ENCODE data around the gene KNCN.

Gene KNCN

DNA sequence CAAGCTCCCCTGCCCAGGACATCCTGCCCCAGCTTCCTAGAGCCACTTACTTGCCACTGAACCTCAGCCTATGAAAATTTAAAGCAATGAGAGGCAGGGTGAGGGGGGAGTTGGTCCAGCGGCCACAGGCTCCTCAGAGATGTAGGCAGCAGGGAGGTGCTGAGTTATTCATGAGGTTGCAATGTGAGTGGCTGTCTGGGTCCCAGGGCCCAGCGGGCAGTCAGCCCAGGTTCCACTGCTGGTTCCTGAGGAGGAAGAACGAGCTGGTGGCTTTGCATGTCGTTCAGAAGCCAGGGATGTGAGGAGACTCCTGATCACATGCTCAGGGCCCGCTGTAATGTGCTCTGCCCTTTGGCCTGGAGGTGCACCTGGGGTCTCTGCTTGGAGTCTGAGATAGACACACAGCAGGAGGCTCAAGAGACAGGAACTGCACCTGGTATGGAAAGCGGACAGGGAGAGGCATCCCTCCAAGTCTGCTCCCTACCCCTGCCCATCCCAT lies at the start of gene KNCN:
TSS of gene KNCN (minus strand) at position 51 of the 499 bp plus-strand sequence. CDS start 432 bp downstream, outside the sequence.
- DNase-seq (ENCODE audit: insufficient read length, low spot score) (no peak), FAIRE-seq (no peak)

DNA sequence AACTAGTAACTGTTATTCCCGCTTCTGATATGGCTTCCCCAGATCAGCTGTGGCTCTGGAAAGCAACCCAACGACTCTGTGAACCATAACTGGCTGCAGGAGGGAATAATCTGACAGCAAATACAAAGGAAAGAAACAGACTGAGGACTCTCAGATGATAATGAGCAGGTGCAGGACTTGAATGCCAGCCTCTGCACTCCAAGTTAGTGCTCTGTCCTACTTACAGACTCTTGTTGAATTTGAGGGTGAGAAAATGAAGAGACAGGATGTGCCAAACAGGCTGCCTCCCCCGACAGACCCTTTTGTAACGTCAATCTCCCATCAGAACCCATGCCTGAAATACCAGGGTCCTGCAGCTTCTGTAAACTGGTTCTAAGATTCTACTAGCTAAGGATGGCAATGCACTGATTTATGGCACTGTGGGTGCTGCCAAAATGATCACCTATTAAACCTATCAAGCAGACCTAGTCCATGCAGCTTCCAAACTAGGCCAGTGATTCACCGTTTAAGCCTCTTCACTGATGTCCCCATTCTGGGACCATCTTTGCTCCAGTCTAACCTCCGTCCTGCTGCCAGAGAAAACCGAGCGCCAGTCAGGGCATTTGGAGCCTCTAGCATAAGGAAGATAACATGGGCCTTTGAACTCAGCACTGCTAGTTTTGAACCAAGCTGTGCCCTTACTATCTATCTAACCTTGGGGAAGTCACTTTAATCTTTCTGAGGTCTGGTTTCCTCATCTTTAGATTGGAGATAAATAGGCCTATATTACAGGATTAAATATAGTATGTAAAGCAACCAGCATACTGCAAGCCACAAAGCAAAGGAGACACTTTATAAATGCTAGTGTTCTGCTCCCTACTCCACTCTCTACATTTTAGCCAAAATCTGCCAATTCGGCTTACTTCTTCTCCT lies 47.9 kb upstream of the KNCN start:
- no peak for FAIRE-seq
- DNase-seq (ENCODE audit: insufficient read length, low spot score), result no peak

DNA sequence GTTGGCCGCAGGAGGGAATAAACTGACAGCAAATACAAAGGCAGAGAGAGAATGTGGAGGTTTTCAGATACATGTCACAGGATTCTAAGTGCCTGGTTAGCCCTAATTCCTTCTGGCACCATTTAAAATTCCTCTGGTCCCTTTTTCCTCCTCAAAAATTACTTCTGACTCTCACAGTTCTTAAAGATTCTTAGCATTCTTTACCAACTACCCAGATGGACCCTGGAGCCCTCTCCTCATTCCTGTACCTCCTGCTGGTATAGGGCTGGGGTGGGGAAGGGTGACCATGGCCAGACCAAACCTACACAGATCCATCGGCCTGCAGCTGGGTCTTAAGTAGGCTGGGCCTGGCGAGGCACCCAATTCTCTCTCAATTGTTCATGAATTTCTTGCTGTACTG lies 45.4 kb upstream of the KNCN start:
- DNase-seq (ENCODE audit: insufficient read length, low spot score) (no peak), FAIRE-seq (no peak)

DNA sequence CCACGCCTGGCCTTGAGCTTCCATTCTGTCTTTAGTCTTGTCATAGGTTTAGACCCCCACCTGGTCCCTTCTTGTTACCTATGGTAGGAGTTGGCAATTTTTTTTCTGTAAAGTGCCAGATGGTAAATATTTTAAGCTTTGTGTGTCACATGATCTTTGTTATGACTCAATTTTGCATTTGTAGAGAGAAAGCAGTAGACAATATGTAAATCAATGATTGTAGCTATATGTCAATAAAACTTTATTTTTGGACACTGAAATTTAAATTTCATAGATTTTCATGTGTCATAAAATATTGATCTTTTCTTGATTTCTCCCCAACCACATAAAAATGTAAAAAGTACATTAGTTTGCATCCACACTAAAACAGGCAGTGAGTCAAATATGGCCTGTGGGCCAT lies 44.6 kb upstream of the KNCN start:
- FAIRE-seq (no peak), DNase-seq (ENCODE audit: insufficient read length, low spot score) (no peak)

DNA sequence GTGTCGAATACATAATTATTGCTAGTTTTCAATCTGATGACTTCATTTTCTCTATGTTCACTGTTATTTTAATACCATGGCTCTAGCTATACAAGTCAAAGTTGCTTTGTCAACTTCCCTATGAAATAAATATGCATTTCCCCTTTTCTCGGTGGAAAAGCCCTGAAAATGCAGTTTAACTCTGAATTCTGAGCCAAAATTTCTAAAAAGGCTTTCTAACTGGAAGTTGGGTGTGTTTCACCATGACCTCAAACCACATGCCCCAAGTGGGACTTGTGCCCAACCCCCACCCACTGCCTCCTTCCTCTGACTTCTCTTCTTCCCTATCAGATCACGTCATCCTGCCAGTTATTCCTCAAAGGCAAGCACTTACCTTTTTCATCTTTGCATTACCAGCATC lies 43.7 kb upstream of the KNCN start:
- FAIRE-seq (no peak), DNase-seq (ENCODE audit: insufficient read length, low spot score) (no peak)

DNA sequence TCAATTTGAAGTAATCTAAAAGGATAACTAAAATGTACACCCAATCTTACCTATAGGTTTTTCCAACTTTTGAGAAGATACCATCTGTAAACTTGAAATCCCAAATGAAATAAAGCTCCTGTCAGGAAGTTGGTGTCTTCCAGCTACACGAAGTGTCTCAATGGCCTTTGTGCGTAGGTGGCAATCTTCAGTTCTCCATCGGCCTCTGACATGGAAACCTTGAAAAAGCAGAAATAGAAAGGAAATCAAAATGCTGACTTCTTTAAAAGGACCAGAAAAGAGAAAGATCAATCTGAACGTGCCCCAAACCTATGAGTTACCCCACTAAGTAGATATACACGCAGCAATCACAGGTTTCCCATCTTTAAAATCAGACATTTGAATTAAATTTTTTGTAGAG lies 42.6 kb upstream of the KNCN start:
- DNase-seq (ENCODE audit: insufficient read length, low spot score) (no peak), FAIRE-seq (no peak)

DNA sequence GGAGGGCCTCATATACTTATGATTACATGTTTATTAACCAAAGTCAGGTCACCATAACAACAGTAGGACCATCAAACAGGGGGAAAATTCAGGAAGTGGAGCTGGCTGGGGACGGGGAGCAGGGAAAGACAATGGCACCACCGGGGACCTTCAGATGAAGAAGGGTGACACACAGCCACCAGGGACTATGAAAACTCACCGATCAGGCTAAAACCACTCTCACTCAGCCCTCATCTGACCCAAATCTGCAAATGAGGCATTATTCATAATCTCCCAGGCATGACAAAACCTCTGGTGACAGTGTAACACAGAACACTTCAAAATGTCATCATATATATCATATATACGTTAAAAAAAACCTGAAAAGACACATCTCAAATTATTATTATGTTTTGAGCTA lies 41.4 kb upstream of the KNCN start:
- DNase-seq (ENCODE audit: insufficient read length, low spot score), result no peak
- FAIRE-seq, result no peak

DNA sequence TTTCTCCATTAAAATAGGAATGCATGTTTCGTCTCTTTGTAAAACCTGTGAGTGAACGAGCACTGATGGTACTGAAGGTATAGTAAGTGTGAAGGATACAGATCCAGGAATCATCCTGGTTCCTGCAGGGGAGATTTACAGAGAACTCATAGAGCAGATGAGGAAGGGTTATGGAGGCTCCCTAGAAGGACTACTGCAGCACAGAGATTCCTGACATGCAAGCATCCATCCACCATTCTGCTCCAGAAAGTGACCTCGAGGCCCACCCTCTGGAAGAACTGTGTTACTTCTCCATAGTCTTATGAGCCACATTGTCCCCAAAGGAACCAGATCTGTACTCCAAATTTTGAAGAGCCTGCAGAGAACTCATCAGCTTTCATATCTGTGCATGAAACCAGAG lies 38.1 kb upstream of the KNCN start:
- FAIRE-seq (no peak), DNase-seq (ENCODE audit: insufficient read length, low spot score) (no peak)

DNA sequence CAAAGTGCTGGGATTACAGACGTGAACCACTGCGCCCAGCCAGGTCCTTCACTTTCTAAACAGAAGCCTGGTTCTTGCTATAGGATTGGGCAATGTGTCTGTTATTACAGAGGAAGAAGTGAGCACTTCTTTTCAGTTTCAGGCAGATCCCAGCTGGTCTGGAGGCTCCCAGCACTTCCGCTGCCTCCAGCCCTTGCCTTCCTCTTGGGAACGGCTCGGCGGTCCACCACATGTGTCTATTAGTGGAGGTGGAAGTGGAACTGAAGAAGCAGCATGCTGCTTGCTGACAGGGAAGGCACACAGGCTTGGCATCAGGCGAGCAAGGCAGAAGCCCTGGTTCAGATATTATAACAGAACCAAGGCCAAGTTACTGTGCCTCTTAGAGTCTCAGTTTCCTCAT lies 35.6 kb upstream of the KNCN start:
- DNase-seq (ENCODE audit: insufficient read length, low spot score) (no peak), FAIRE-seq (no peak)

DNA sequence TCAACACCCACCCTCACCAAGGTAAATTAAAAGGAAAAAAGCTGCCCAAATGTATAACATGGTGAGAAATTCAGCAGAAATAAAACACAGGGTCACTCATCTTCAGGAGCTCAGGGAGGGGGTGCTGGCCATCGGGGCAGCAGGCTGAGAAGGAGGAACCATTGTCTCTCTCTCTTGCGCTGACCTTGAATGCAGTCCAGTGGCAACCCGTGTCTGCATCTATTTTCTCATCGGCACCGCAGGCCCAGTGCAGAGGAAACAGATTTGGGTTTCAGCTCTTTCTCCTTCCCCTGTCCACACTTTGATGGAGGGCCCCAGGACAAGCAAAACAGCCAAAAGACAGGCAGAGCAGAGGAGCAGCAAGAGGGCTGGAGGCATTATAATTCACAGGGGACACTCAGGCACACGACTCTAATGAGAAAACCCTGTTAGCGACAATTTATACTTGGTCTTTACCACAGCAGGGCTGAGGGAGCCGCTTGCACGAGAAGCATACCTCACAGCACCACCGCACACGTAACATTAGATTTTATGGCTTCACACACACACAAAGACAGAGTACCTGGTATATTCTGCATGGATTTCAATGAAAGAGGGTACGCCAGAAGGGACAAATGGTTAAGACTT lies 34.0 kb upstream of the KNCN start:
- FAIRE-seq (no peak), DNase-seq (ENCODE audit: insufficient read length, low spot score) (no peak)

DNA sequence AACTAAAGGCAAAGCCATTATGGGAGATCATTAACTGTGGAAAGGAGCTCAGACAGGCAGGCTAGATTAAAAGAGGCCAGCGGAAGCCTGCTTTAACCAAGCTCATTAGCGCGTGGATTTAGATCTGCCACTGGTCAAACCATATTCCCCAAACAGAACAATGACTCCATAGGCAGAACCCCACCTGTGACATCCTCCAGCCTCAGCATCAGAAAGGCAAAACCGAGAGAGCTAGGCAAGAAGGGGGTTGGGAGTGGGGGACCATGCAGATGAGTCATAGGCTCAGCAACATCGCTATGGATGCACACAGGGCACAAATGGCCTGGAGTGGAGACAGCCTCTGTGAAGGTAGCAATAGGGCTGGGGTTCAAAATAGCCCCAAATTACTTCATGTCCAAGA lies 32.0 kb upstream of the KNCN start:
- DNase-seq (ENCODE audit: insufficient read length, low spot score) (no peak), FAIRE-seq (no peak)

DNA sequence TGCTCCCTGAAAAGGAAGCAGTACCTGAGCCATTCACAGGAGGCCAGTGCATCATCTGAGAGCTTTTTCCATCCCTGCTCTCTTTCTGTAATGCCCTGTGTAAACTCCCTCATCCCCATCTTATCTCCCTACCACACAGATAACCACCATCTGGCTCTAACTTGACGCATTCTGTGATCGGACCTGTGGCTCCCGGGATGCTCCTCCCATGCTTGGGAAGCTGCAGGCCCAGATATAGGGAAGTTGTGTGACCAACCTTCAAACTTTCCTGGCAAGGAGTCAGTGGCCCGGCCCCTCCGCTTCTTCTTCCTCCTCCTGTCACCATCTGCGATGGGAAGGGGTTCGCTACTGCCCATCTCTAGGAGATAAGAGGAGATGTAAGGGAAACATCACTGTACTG lies 31.5 kb upstream of the KNCN start:
- FAIRE-seq (no peak), DNase-seq (ENCODE audit: insufficient read length, low spot score) (no peak)

DNA sequence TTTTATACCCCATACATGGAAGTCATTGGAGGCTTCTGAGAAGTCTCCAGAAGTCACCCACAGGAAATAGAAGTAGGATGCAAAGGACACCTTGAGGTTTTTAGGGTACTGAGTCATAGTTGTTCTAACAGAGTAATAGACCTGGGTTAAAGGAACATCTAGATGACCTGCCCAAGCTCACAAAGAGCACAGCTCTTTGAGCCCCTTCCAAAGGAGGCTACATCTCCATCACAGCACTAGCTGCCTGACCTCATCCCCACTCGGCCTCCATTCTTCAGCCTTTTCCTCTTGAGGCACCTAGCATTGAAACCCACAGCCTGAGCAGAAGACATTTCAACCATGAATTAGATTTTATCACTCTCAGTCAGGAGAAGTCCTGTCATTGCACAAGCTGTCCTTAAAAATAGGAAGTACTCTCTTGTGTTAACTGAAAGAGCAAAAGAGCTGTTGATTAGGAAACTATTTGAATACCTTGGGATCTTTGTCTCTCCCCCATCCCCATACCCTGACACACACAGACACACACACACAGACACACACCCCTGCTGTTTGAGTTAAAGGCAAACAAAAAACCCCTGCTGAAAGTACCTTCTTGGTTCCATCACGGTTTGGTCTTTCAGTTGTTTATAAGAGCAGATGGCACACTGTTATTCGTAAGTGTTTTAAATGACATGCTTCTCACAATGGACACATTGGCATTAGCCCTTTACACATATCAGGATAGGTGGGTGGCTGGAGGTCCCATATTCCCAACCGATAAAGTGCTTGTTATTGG lies 30.4 kb upstream of the KNCN start:
- no peak for DNase-seq (ENCODE audit: insufficient read length, low spot score)

DNA sequence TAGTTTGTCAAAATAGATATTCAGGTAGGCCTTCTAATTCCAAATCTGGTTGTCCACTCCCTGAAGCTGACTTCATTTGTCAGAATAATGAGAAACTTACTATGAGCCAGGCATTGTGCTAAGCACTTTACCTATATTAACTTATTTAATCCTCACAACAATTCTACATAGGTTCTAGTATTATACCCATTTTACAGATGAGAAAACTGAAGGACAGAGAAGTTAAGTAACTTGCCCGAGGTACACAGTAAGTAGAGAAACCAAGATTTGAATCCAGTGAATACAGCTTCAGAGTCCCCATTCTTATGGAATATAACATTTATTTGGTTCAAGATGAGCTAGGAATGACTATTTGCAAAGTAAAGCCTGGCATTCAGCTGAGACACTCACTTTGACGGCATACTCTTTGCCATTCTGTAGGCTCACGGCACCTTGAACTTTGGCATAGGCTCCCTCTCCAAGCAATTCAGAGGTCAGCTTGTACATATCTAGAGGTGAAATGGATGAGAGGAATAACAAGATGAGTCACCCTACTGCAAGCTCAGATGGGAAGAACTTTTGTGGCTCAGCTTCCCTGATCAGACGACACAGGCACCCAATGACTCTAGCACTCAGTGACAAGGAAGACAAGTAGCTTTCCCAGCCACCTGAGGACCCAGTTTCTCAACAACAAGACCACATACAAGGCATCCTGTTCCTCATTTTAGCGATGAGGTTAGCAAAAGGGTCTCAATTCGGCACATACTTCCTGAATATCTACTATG lies 28.9 kb upstream of the KNCN start:
- no peak for FAIRE-seq
- no peak for DNase-seq (ENCODE audit: insufficient read length, low spot score)

More for the DNA sequence above, 30.4 kb upstream of the KNCN start:
- FAIRE-seq, result no peak

DNA sequence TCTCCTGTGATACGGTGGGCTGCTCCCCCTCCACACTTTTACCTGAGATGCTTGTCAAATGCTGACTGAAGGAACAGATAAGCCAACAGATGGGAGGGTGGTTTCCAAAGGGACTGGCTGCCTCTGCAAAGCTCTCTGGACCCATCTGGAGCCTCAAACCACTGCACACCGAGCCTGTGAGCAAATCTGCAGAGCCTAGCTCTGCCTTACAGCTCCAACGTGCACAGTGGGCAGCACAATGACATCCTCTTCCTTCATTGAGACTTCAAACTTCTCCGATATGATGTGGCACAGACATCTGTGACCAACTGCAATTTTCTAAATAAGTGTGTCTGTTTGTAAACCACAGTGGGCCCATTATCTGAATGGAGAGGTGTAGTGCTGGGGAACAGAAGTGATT lies 26.2 kb upstream of the KNCN start:
- DNase-seq (ENCODE audit: insufficient read length, low spot score) (no peak), FAIRE-seq (no peak)

DNA sequence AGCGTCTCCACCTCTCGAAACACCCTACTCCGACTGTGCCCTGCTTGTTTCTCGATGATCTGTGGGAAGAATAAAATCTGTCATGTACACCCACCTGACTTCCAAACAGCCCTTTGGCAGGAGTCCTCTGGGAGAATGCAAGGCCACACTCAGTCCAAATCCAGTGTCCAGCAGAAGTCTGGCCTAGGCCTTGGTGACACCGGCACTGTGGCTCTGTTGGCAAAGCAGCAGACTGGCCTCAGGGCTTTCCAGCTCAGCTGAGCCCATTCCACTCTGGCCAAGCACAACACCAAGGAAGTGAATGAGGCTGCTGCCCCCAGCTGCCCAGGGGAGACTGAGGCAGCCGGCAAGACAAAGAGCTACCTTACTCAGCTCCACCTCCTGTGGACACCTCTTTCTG lies 25.1 kb upstream of the KNCN start:
- FAIRE-seq (no peak), DNase-seq (ENCODE audit: insufficient read length, low spot score) (no peak)

DNA sequence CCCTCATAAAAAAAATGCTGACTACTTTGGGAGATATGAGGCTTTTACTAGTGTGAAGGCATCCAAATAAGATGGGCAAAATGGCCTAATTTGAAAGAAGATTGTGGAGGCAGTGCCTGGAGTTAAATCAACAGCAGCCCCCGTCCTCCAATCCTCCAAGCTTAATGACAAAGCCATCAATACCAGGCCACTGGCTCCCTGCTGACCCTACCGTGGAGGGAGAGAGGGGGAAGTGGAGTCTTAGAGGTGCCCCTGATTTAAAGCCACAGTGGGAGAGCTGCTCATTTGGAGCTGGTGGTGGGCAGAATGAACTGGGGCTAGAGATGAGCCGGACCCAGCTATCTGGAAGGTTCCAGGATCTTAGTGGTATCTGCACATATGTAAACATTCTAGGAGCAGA lies 24.3 kb upstream of the KNCN start:
- DNase-seq (ENCODE audit: insufficient read length, low spot score) (no peak), FAIRE-seq (no peak)

DNA sequence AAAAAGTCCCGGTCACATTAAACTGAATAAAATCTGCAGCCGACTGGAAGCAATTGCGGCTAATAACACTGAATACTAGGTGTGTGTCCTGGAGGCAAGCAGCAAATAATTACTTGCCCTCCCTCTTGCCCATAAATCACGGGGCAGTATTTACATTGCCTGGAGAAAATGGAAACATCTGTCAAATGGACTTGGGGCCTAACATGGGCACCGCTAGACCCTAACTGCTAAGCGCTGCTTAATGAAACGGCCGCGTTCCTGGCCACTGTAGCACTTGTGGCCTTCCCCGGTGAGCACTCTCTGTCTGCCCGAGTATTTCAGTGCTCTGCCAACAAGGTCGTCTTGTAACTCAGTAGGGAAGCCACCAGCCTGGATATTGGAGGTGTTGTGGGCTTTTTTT lies 23.9 kb upstream of the KNCN start:
- DNase-seq (ENCODE audit: insufficient read length, low spot score) (no peak), FAIRE-seq (no peak)

DNA sequence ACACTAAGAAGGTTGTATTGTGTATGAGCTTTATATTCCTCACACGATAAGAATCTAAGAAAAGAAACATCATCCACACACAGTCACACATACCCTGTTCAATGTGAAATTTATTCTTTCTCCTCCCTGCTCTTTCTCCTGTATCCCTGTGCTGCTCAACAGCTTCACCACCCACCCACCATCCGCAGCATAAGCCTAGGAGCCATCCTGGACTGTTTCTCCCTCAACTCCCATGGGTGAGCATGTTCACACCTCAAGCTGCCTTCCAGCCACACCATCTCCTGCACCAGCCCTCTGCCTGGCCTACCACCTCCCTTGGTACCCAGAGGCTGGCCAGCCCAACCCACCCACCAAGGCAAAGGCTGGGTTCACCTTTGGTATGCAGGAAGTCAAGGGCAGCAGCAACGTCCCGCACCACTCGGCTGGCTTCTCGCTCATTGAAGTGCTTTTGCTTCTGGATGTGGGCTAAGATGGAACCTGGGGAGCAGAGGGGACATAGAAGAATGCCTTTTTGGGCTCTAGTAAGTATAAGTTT lies 20.3 kb upstream of the KNCN start:
- no peak for FAIRE-seq
- no peak for DNase-seq (ENCODE audit: insufficient read length, low spot score)

Data from HTR-8/SVneo (cell line).